Keratinocyte (primary cell): ENCODE results near the gene NUP205. TPM values are rescaled to one million over a fixed set of nuclear protein-coding genes. Genes with fewer than 3 reads are reported as not detected.

ENCODE experiments used
- DNase-seq: peaks from one replicate; pipeline ENCODE4 v3.0.0-alpha.2; 2011; ENCODE audit warnings: low read depth, missing footprints, low spot score
- FAIRE-seq: peaks from 2 replicates; lab custom pipeline; 2011; peaks lifted over from hg19 to GRCh38; lab: Jason Lieb, UNC
- H2AFZ ChIP-seq: 2 replicates; pipeline ENCODE4 v1.6.0; 2012; ENCODE audit warnings: low read length, control low read depth, inconsistent platforms; ENCODE audit not compliant: control insufficient read depth
- H3K27ac ChIP-seq: 2 replicates; pipeline ENCODE4 v1.5.1; 2011; ENCODE audit warnings: low read length; ENCODE audit not compliant: control insufficient read depth, insufficient read depth
- H3K27me3 ChIP-seq: 3 replicates; pipeline ENCODE4 v1.6.0; 2011; ENCODE audit warnings: low read length; ENCODE audit not compliant: control insufficient read depth, insufficient read depth; ENCODE audit errors: extremely low read depth
- H3K36me3 ChIP-seq, 2 experiments: 2 replicates in 1 of 2; 3 replicates in 1 of 2; pipeline ENCODE4 v1.5.1; 2011; ENCODE audit warnings: low read length in 2 of 2, mild to moderate bottlenecking in 1 of 2; ENCODE audit not compliant: control insufficient read depth in 2 of 2, insufficient read depth in 2 of 2; ENCODE audit errors: extremely low read depth in 1 of 2
- H3K4me1 ChIP-seq: 3 replicates; pipeline ENCODE4 v1.5.1; 2011; ENCODE audit warnings: low read length; ENCODE audit not compliant: control insufficient read depth, insufficient read depth; ENCODE audit errors: extremely low read depth
- H3K4me2 ChIP-seq: 3 replicates; pipeline ENCODE4 v1.6.0; 2011; ENCODE audit warnings: low read depth, low read length; ENCODE audit not compliant: control insufficient read depth, insufficient read depth; ENCODE audit errors: extremely low read depth
- H3K4me3 ChIP-seq, 3 experiments: fragments of 200-600 bp in 1 of 3; sonication (generic) in 1 of 3; 2 replicates in 2 of 3; 3 replicates in 1 of 3; pipeline ENCODE4 v1.5.1; 2011 to 2016; ENCODE audit warnings: low read length in 3 of 3, mild to moderate bottlenecking in 3 of 3, control low read depth in 2 of 3, inconsistent platforms in 1 of 3, low read depth in 1 of 3, mixed read lengths in 1 of 3, mixed run types in 1 of 3, moderate library complexity in 1 of 3; ENCODE audit not compliant: control insufficient read depth in 2 of 3, insufficient read depth in 2 of 3; ENCODE audit errors: extremely low read depth in 1 of 3
- H3K79me2 ChIP-seq: 2 replicates; pipeline ENCODE4 v1.6.0; 2012; ENCODE audit warnings: low read length; ENCODE audit not compliant: control insufficient read depth, insufficient read depth
- H3K9ac ChIP-seq: 3 replicates; pipeline ENCODE4 v1.6.0; 2011; ENCODE audit warnings: low read length; ENCODE audit not compliant: control insufficient read depth, insufficient read depth; ENCODE audit errors: extremely low read depth
- H3K9me1 ChIP-seq: 3 replicates; pipeline ENCODE4 v1.6.0; 2011; ENCODE audit warnings: low read length; ENCODE audit not compliant: control insufficient read depth, insufficient read depth; ENCODE audit errors: extremely low read depth
- H3K9me3 ChIP-seq: 2 replicates; pipeline ENCODE4 v1.5.1; 2012; ENCODE audit warnings: low read depth, low read length; ENCODE audit not compliant: control insufficient read depth
- H4K20me1 ChIP-seq: 3 replicates; pipeline ENCODE4 v1.6.0; 2011; ENCODE audit warnings: low read length; ENCODE audit not compliant: control insufficient read depth, insufficient read depth; ENCODE audit errors: extremely low read depth
- EZH2 ChIP-seq: IDR thresholded peaks from one replicate; pipeline ENCODE4 v1.6.1; 2012; ENCODE audit warnings: inconsistent platforms, mild to moderate bottlenecking, low read length, moderate library complexity
- dilution Hi-C: fragments of 300-500 bp; cut with MboI; formaldehyde crosslinking; loops from one replicate; pipeline ENCODE4 v1.7.0; 2020; ENCODE audit warnings: low sequenced_read_pairs; ENCODE audit not compliant: extremely low pct_ligation_motif_present
- polyA plus RNA-seq, 5 experiments: library from polyadenylated mRNA; depleted of rRNA in 3 of 5; stranded (reverse) in 3 of 5; stranded (forward) in 1 of 5; unstranded in 1 of 5; fragments of >200 nt; gene quantifications; 1 replicate in 1 of 5; 2 replicates in 3 of 5; 3 replicates in 1 of 5; pipeline versions ENCODE4 v1.2.1 to v1.2.3, GENCODE V29; 2011 to 2012; ENCODE audit warnings: missing spikeins in 2 of 5, low read depth in 1 of 5, low replicate concordance in 1 of 5
- TF ChIP-seq, protein P1 (sequence below), 3 experiments: IDR thresholded peaks in 1 of 3; conservative IDR thresholded peaks in 1 of 3; optimal IDR thresholded peaks in 1 of 3; 2 replicates in 2 of 3; 3 replicates in 1 of 3; pipeline versions ENCODE3 to v1.5.1; 2011; ENCODE audit warnings: low read length in 3 of 3, mild to moderate bottlenecking in 3 of 3, moderate library complexity in 2 of 3, control low read depth in 1 of 3, inconsistent platforms in 1 of 3; ENCODE audit not compliant: insufficient read depth in 2 of 3; ENCODE audit errors: extremely low read depth in 1 of 3

The NUP205 gene
- polyA plus RNA-seq, 1 donor (not counting 4 experiments of a cell fraction or from before 2014, with no cell fraction given), result 74.6 TPM

DNA sequence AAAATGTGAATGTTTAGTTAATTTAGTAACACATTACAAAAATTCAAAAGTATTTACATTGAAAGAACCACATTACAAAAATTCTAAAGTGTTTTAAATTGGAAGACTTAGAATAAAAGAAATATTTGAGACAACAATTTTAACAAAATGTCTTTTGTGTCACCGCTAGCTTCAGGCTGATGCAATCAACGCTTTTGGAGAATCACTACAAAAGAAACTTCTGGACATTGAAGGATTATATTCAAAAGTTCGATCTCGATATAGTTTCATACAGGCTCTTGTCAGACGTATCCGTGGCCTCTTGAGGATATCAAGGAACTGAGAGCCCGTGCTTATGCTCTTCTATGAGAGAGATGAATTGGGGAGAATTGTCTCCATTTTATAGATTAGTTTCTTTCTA is 90.5 kb downstream of the NUP205 start:
- Histone ChIP-seq H4K20me1 (no peaks in the 10 kb centered on the region), H3K79me2 (no peaks in the 10 kb centered on the region), H3K27ac (no peak overlapping the region), H3K27me3 (no peaks in the 10 kb centered on the region), H3K4me2 (no peak overlapping the region), H3K9me1 (no peaks in the 10 kb centered on the region), H3K9ac (no peak overlapping the region), H3K4me1 (no peaks in the 10 kb centered on the region), H3K4me3 (no peak overlapping the region), H3K36me3 (peaks cover 11 to 22% of the 10 kb centered on the region in 2 experiments), H3K9me3 (no peaks in the 10 kb centered on the region), H2AFZ (no peak overlapping the region)
- DNase-seq (no peak), FAIRE-seq (no peak)
- TF ChIP-seq, protein P1, sequence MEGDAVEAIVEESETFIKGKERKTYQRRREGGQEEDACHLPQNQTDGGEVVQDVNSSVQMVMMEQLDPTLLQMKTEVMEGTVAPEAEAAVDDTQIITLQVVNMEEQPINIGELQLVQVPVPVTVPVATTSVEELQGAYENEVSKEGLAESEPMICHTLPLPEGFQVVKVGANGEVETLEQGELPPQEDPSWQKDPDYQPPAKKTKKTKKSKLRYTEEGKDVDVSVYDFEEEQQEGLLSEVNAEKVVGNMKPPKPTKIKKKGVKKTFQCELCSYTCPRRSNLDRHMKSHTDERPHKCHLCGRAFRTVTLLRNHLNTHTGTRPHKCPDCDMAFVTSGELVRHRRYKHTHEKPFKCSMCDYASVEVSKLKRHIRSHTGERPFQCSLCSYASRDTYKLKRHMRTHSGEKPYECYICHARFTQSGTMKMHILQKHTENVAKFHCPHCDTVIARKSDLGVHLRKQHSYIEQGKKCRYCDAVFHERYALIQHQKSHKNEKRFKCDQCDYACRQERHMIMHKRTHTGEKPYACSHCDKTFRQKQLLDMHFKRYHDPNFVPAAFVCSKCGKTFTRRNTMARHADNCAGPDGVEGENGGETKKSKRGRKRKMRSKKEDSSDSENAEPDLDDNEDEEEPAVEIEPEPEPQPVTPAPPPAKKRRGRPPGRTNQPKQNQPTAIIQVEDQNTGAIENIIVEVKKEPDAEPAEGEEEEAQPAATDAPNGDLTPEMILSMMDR (optimal IDR thresholded peaks at IDR 0.05 in 1 of 3, IDR thresholded peaks at IDR 0.05 in 1 of 3, conservative IDR thresholded peaks at IDR 0.05 in 1 of 3; ENCODE audit: extremely low read depth in 1 of 3, insufficient read depth in 2 of 3, low read length in 3 of 3), result no peak
- no peak for TF ChIP-seq EZH2
- dilution Hi-C loops, result no loop called here

DNA sequence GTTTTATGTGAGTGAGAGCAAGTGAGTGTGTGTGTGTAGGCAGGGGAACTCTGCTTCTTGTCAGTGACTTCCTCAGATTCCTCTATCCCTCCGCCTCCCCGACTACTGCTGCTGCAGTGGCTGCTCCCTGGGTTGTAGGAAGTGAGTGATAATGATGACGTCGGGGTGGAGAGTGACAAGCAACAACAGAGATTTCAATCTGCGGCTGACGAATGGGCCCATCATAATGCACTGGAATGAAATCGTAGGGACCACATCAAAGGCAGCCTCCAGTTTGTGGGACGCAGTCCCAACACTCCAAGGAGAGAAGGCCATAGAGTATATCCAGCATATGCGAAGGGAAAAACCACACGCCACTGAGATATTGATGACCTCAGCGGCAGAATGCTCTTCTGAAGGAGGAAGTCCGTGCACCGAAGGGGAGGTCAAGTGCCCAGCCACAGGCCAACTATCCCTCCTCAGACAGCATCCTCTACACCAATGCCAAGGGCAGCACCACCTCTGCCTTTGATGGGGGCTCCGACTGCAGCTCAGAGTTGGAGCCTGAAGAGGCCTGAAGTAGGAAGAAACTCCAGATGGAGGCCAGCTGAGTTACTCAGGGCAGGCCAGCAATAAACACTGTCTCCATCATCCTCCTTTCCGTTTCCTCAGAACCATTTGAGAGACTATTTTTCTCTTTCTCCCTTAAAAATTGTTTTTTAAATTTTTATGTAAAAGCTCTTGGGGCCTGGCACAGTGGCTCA is 93.3 kb downstream of the NUP205 start:
- H3K27ac ChIP-seq, result no peak overlapping the region
- H3K9me1 ChIP-seq, result no peaks in the 10 kb centered on the region
- H3K27me3 ChIP-seq, result no peaks in the 10 kb centered on the region
- H3K9me3 ChIP-seq, result no peaks in the 10 kb centered on the region
- dilution Hi-C loops, result no loop called here
- H2AFZ ChIP-seq, result no peak overlapping the region
- no peaks in the 10 kb centered on the region for H3K79me2 ChIP-seq
- H3K4me1 ChIP-seq, result no peaks in the 10 kb centered on the region
- no peak overlapping the region for H3K4me2 ChIP-seq
- FAIRE-seq (no peak), DNase-seq (no peak)
- H3K9ac ChIP-seq, result no peak overlapping the region
- TF ChIP-seq, protein P1 (optimal IDR thresholded peaks at IDR 0.05 in 1 of 3, IDR thresholded peaks at IDR 0.05 in 1 of 3, conservative IDR thresholded peaks at IDR 0.05 in 1 of 3; ENCODE audit: extremely low read depth in 1 of 3, insufficient read depth in 2 of 3, low read length in 3 of 3), result no peak
- no peak for TF ChIP-seq EZH2
- H3K36me3 ChIP-seq, result peaks cover 0 to 5% of the 10 kb centered on the region in 2 experiments
- no peak overlapping the region for H3K4me3 ChIP-seq
- H4K20me1 ChIP-seq, result no peaks in the 10 kb centered on the region
